HG03108 (cell line): Measurements from ENCODE around the gene JAG1.

ENCODE experiments used
- ATAC-seq: cut with Tn5 transposase; IDR thresholded peaks from one replicate; pipeline ENCODE4 v1.9.1; 2021; ENCODE audit warnings: moderate library complexity; ENCODE audit not compliant: unreplicated experiment

JAG1 gene

DNA sequence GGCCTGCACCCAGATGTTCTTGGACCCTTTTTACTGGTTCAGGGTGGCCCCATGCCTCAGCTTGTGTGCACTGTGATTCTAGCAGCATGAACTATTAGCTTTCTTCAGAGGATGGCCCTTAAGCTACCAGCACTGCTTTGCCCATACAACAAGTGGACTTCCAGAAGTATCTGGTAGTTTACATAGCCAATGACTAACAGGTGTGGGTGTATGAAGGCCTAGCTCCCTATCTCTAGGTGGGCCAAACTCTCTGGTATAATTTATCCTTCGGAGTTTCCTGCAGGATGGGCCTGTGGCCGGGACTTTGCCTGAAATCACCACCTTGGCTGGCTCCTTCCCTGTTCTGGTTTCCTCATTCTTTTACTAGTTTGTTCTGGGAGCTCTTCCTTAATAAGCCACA is 26.1 kb upstream of the JAG1 start:
- ATAC-seq: no peak

DNA sequence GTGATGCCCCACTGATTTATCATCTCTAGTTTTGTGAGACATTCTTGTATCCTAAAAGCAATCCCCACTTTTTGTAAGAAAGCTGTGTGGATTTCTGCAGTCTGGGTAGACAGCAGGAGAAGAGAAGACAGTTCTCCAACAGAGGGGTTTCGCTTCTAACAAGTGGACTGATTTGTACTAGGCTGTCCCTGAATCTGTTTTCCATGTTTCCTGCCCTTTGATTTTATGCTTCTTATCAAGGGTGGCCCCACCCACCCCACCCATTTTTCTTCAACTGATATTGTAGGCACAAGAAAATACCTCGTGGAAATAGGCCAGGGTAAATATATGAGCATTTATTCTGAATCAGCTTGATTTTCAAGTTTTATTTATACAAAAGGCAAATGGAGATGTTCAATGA is 25.7 kb upstream of the JAG1 start:
- no peak for ATAC-seq

DNA sequence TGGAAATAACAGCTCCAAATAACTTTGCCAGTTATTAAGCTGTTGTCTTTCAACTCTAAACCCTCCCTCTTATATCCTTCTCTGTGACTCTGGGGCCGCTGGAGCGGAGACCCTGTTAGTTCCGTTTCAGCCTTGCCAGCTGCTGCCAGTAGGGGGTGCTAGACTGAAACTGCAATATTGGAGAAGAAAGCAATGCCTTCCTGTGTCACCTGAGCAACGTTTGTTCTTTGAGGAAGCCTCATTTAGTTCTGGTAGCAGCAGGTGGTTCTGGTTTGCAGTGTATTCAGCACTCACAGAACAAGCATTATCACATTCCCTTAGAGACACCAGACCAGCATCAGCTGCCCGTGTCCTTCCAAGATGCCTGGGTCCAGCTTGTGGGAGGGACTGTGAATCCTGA is 22.9 kb upstream of the JAG1 start:
- no peak for ATAC-seq

DNA sequence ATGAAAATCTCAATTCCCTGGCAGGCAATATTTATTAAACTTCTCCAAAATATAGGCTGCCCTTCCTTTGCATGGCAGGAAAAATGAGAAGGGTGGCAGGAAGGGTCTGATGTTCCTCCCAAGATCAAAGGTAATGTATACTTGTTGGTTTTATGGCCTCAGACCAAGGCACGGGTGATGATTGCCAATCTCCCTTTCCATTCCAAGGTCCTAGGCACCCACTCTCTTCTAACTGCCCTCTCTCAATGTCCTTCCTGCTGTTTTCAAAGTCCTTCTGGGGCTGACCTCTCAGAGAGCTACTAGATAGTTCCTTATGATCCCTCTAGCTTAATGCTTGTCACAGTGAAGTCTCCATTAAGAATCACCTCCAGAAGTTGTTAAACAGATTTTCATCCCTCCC is 15.6 kb upstream of the JAG1 start:
- no peak for ATAC-seq

DNA sequence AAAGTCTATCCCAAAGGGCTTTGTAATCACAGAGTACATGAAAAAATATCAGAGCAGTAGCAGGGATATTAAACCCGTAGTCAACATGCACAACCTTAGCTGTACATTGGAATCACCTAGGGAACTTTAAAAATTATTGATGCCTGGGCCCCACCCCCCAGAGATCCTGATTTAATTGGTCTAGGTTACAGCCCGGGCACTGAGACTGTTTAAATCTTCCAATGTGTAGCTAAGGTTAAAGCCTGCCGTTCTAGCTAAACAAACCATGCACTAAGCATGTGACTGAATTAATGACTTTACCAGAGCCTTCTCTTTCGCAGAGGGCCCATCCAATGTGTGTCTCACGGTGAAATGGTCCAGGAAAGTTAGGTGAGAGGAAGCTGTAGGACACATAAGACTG is 14.1 kb upstream of the JAG1 start:
- ATAC-seq: no peak

DNA sequence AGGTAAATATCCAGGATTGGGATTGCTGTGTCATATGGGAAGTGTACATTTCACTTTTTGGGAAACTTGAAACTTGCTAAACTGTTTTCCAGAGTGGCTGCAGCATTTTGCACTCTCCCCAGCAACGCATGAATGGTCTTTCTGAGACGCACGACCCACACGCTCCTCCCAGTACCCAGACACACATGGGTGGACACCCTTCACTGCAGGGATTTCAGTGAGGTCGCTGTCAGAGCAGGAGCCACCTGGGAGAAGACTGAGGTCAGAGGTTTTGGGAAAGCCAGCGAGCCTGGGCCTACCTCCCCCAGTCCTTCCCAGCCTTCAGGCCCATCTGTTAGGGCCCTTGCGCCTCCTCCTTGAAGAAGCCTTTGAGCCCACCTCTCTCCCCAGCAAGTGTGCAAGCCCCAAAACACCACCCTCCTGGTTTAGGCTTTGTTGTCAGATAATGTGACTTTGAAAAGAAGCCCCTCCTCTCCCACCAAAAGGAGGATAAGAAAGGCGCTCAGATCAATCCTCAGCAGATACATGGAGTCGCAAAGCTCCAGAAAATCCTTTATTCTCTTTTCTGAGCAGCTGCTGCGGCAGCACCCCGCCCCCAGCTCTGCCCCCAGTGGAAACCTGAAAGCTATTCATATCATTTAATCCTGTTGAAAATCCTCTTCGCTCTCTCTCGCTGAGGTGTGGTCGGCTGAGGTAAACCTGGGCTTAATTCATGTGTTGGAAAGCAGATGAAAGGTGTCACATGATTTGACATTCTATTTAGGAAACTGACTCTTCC is 12.7 kb upstream of the JAG1 start:
- ATAC-seq: no peak

DNA sequence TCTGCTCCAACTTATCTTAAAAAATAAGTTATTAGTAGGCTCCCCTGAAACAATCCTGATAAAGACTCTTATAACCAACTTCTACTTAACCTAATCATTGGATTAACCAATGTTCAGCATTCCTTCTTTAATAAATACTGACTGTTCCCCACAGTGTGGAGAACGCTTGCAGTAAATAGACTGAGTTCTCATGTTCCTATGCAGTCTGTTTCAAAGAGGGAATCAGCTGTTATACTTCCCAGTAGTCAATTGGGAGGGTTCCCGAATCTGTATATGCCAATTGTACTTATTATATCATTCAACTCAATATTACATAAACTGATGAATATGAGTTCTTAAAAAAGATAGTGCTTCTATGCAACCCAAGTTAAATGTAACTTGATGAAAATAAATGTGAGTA is 9.7 kb upstream of the JAG1 start:
- ATAC-seq: no peak

DNA sequence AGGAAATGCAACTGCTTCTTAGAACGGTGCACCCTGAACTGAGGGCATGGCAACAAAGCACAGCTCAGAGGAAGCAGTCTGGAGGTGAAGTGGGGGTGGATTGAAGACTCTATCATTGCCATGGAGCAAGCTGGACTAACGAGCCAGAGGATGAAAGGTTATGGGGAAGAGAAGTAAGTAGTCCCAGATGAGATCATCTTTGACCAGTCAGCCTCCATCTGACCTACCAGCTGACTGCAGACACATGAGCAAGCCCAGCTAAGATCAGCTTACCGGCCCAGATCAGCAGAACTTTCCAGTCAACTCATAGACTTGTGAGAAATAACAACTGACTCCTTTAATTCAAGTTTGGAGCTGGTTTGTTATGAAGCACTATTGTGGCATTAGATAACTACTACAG is 9.1 kb upstream of the JAG1 start:
- no peak for ATAC-seq

DNA sequence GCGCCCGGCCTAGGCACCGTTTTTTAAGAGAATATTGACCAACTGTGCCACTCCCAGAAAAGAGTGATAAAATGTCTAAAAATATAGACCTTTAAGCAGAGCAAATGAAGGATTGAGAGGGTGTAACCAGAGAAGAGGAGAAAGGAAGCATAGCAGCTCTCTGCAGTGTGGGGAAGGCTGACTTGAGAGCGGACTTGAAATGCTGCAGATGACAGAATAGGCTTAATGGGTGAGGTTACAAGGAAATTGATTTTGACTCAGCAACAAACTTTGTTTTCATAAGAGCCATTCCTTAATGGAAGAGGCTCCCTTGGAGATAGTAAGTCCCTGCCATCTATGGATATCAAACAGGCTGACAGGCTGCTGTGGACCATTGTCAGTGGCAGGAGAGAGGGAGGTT is 7.7 kb upstream of the JAG1 start:
- ATAC-seq: no peak

DNA sequence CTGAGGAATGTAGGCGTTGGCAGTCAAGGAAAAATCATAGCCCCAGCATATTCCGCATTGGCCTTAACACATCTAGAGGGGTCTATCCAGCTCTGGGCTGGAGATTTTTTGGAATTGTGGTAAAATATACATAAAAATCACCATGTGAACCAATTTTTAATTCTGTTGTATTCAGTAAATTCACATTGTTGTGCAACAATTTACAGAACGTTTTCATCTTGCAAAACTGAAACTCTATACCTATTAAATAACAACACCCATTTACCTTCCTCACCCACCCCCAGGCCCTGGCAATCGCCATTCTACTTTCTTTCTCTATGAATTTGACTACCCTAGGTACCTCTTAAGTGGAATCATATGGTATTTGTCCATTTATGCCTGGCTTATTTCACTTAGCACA is 6.8 kb upstream of the JAG1 start:
- no peak for ATAC-seq

DNA sequence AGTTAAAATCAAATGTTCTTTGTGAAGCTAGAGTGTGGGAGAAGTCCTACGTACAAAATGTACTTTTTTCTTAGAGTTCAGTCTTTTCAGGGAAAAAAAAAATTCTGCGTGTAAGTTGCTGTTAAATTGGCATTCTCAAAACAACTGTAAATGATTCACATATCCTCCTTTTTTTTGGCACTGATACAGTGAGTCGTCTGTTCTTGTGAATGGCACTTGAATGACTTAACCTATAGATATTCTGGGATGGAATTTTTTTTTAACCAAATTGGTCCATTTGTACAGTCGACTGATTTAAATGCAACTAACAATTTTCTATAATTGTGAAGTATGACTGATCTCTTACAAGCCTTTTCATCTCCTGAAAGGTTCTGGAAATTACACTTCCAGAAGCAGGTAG is 5.5 kb upstream of the JAG1 start:
- ATAC-seq: no peak

DNA sequence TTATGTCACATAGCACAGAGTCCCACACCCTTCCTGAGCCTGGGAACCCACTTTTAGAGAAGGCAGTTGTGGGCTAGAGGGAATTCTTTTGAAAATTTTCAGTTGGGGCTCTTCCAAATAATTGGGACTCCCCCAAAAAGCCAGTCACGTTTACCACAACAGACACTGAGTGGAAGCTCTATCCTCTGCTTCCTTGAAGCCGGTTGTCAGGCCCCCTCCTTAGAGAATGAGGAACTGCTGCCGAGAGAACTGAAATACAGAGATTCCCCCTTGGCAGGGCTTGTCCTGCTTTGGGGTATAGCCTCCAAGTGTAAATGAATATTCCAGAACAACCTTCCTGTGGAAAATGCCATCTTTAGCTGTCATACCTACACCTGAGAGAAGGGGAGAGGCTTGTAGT is 2.7 kb upstream of the JAG1 start:
- ATAC-seq: no peak

DNA sequence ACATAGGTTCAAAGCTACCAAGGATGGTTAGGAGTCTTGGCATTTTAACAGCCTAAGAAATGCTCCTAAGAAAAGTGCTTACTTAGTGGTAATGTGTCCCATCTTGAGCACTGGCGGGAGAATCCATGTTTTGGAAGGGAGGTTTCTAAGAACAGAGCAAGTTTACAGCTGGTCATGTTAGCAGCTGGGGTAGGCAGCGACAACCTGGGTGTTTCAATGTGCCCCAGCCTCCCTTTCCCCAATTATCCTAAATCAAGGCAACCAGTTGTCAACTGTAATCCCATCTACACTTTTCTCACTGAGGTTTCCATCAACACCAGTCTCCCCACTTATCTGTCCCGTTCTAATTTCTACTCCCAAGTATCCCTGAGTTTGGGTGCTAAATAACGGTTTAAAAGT is 1.6 kb upstream of the JAG1 start:
- ATAC-seq: no peak

DNA sequence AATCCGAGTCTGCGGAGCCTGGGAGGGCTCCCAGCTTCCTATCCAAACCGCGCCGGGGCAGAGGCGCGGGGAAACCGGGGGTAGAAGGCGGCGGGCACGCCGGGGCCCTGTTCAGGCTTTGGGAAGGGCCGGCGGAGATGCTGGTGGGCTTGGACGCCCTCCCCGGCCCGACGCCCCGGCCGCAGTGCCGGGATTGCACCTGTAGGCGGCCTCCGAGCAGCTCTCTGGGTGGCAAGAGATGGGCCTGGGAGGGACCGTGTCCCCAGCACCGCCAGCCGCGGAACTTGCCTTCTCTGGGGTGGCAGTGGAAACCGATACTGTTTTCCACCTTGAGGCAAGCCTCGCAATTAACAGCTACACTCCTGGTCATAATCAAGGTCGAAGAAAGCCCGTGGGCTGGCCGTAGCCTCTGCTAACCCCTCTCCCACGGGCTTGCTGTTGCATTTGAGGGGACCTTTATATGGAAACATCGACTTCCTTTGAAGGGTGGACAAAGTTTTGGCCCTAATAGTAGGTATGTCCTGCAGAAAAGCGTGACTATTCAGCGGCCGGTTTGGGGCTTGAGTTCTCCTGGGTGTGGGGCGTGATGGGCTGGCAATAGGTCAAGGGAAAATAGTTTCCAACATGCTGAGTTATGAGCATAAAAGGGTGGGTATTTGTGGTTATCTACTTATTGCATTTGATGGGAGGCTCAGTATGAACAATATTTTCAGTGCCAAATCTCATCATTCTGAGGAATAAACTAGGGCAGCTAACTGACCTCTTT is 1.1 kb upstream of the JAG1 start:
- ATAC-seq: peak; percentile 38

DNA sequence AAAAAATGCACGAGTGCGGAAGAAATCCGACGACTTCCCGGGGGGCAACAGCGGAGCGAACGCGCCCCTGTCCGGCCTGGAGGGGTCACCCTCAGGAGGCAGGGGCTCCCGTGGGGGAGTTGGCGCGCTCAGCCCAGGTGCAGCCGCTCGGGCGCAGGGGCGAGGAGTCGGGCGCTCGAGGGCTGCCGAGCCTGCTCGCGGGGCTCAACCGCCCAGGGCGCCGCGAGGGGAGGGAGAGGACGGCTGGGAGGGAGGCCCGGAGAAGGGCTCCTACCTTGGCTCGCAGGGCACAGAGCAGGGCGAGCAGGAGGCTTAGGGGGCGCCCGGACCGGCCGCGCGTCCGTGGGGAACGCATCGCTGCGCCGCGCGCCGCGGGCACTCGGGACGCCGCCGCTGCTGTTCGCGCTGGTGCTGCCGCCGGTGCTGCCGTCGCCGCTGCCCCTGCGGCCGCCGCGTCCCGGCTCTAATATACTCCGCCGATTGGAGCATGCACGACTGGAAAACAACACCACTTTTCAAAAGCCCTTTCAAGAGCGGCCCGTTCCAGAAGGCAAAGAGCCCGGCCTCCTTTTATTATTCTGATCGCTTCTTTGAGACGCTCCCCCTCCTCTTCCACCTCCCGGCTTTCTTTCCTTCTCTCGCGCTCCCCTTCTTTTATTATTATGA is 490 bp downstream of the JAG1 start:
- no peak for ATAC-seq

DNA sequence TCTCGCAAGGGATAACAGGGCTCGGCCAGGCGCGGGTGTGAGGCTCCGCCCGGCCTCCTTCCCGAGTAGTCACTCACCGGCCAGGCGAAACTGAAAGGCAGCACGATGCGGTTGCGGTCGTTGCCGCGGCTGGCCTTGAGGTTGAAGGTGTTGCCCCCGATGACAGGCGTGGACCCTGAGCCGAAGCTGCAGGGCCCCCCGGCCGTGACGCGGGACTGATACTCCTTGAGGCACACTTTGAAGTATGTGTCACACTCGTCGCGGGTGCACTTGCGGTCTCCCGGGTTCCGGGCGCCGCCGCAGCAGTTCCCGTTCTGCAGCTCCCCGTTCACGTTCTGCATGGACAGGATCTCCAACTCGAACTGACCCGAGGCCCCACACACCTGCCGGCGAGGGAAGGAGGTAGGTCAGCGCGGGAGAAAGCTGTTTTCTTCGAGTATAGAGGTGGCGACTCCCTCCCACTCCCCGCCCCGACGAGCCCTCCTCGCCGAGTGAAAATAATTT is 1.1 kb downstream of the JAG1 start:
- ATAC-seq: no peak

DNA sequence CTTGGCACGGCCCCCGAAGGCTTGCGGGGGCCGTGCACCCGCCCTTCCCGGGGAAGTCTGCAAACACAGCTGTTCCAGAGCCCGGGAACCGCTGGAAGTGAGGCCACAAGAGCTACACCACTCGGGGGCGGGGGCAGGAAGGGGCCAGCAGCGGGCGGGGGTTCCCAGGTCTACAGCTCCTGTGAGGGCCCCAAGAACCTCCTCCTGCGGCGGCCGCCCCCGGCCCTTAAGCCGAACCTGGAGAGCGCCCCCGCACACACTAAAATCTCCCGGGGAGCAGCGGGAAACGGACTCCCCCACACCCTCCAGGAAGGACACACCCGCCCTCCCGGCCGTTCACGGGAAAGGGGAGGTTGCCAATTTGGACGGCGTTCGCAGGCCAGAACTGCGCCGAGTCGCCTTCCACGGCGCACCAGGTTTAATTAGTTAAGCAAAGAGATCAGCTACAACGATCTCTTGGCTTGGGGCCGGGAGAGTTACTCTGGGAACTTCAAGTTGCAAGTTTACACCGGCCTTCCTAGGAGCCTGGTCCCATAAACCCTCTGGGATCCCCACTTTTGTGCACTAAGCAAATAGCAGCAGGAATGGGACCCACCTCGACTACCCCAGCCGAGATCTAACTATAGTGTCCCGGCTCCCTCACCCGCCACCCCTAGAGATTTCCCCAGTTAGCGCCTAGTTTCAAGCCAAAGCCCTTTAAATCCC is 1.7 kb downstream of the JAG1 start:
- no peak for ATAC-seq

DNA sequence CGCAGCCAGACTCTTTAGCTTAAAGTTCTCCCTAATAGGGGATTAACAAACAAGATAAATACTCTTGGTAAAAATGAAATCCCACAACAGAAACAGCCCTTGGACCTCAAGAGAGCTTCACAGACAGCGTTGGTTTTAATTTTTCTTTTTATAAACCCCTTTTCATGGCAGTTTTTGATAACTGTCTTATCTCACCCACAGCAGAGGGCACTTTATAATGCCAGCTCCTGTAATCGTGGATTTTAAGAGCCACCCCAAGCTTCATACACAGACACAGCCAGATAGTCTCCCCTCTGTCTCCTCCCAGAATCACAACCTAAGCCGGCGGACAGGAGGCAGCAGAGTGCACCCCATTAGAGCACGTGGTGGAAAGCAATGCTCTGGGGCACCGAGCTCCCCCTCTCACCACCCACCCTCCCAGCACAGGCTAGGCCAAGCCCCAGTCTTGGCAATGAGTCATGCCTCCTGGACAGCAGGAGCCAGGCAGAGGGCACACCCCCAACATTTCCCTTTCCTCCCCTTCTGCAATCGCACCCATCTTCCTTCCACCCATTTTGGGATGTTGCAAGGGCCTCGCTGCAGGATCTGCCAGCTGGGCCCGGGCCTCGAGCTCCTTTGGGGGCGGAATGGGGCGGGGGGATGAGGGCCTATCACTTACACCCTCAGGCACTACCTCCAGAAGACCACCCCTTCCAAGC is 2.4 kb downstream of the JAG1 start:
- ATAC-seq: peak; percentile 26

DNA sequence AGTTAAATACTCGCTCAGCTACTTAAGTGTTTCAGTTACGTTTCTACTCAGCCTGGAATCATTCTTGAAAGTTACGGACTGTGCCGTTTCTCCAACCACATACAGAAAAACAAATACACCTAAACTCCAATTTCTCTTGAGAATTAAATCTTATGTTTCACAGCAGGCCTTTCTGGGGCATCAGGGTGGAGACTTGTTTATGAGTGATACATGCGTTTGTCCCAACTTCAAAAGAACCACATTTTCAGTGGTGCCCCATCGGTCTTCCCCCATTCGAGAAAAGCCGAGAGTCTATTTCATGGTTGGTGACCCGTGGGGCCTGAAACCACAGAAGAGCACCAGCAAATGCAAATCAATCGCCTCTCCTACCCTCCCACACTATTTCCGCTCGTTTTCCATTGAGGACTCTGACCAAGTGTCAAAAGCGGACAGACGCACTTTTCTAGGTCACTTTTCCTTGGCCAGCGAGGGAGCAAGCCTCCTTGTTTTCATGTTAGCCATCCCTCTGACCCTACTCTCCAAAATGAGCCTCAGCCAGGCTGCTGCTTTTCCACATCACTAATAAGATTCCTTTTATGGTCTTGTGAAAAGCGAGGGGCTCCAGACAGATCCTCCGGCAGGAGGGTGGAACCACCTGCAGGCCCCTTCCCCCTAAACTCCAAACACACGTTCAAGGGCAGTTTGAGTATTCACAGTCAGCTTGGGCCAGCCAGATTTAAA is 3.1 kb downstream of the JAG1 start:
- peak; percentile 23 for ATAC-seq

DNA sequence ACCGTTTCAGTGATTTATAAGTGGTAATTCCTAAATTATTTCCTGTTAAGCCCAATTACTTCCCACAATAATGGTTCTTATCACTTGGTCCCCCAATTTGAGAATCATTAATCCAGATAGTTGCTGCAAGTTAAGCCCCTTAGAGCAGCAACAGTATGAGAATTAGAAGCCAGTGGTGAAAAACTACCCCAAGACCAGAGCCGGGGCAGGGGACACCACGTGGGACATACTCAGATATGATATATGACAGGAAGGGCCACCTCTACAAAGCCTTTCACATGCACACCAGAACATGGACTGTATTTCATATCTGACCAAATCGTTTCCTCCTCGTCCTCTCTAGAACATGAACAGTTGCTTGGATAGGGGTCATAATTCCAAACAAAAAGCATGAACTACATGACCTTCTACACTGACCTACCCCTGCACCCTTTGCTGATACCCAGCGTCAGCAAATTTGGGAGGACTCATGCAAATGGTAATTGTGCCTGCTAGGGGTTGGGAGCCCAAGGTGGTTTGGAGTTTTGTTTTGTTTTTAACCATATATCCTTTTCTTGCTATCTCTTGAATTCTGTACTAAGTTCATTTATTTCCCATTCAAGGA is 3.9 kb downstream of the JAG1 start:
- ATAC-seq: no peak
